H1 (cell line): Measurements from ENCODE around the gene ZNF776.

Experiments
- CEBPB ChIP-seq: IDR thresholded peaks from 2 replicates; pipeline ENCODE4 v1.6.1; 2012; ENCODE audit warnings: low read depth, low read length
- CHD7 ChIP-seq: fragments of 300-600 bp; sonication (generic); IDR thresholded peaks from 2 replicates; pipeline ENCODE4 v1.7.1; 2012; ENCODE audit warnings: low read length, moderate library complexity, mild to moderate bottlenecking, inconsistent platforms; ENCODE audit not compliant: insufficient replicate concordance
- CTCF ChIP-seq, 3 experiments: IDR thresholded peaks; 1 replicate in 2 of 3; 2 replicates in 1 of 3; pipeline versions ENCODE4 v1.5.1 to v1.6.1; 2011; ENCODE audit warnings: low read length in 3 of 3, mild to moderate bottlenecking in 3 of 3, inconsistent platforms in 2 of 3, low read depth in 1 of 3, moderate library complexity in 1 of 3; ENCODE audit not compliant: insufficient read depth in 1 of 3; ENCODE audit errors: control extremely low read depth in 1 of 3
- EGR1 ChIP-seq: IDR thresholded peaks from 2 replicates; pipeline ENCODE4 v1.6.1; 2011; ENCODE audit warnings: low read depth, low read length, borderline replicate concordance
- EZH2 ChIP-seq: fragments of 200-600 bp; sonication (generic); IDR thresholded peaks from 2 replicates; pipeline ENCODE4 v1.7.1; 2012; ENCODE audit warnings: low read depth, mild to moderate bottlenecking, moderate library complexity, low read length, inconsistent platforms; ENCODE audit not compliant: severe bottlenecking
- KDM1A ChIP-seq: fragments of 200-600, 300-600 bp; sonication (generic); IDR thresholded peaks from 2 replicates; pipeline ENCODE4 v1.7.1; 2016; ENCODE audit warnings: mild to moderate bottlenecking, low read length, borderline replicate concordance
- KDM5A ChIP-seq: fragments of 200-600 bp; IDR thresholded peaks from 2 replicates; pipeline ENCODE4 v1.7.1; 2012; ENCODE audit warnings: mild to moderate bottlenecking, low read length, inconsistent platforms, mixed read lengths
- MAFK ChIP-seq: IDR thresholded peaks from 2 replicates; pipeline ENCODE4 v1.6.1; 2012; ENCODE audit warnings: low read depth, mild to moderate bottlenecking, improper control_type of control experiment, low read length
- POLR2AphosphoS5 ChIP-seq: IDR thresholded peaks from 2 replicates; pipeline ENCODE4 v1.6.1; 2011; ENCODE audit warnings: low read depth, low read length
- POU5F1 ChIP-seq: IDR thresholded peaks from 2 replicates; pipeline ENCODE4 v1.6.1; 2011; ENCODE audit warnings: low read depth, mild to moderate bottlenecking, low read length, moderate library complexity
- RBBP5 ChIP-seq: IDR thresholded peaks from 2 replicates; pipeline ENCODE4 v1.7.1; 2012; ENCODE audit warnings: low read depth, mild to moderate bottlenecking, inconsistent platforms, low read length, moderate library complexity, borderline replicate concordance
- RFX5 ChIP-seq: IDR thresholded peaks from 2 replicates; pipeline ENCODE4 v1.6.1; 2011; ENCODE audit warnings: low read depth, low read length, improper control_type of control experiment, borderline replicate concordance
- TF ChIP-seq, protein P1 (sequence below): IDR thresholded peaks from 2 replicates; pipeline ENCODE4 v1.6.1; 2012; ENCODE audit warnings: inconsistent platforms

- TF ChIP-seq CTCF (IDR thresholded peaks at IDR 0.05; ENCODE audit: control extremely low read depth in 1 of 3, insufficient read depth in 1 of 3, low read depth in 1 of 3, low read length in 3 of 3) (no peak), POLR2AphosphoS5 (no peak), KDM1A (no peak), KDM5A (no peak), MAFK (no peak), POU5F1 (no peak), EGR1 (no peak), EZH2 (no peak), RFX5 (no peak), RBBP5 (no peak), CEBPB (no peak), CHD7 (no peak)
- TF ChIP-seq, protein P1, sequence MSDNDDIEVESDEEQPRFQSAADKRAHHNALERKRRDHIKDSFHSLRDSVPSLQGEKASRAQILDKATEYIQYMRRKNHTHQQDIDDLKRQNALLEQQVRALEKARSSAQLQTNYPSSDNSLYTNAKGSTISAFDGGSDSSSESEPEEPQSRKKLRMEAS: no peak
Measured at GRCh38 chr19:57771417-57771816, 24.8 kb downstream of the ZNF776 start.
